Measurements from ENCODE around the gene CYB5R3. TPM values are rescaled to one million over a fixed set of nuclear protein-coding genes. Genes with fewer than 3 reads are reported as not detected.
A peak's percentile ranks its signal among the peaks of the same experiment; 100 is the strongest.

Gene CYB5R3
- total RNA-seq, 1 donor from 2014 or later: 181 TPM

GRCh38 chr22:42612336-42612735, 36.9 kb downstream of the CYB5R3 start:
- peaks cover 40% of the 10 kb centered on the region for H3K4me1 Mint-ChIP-seq (ENCODE audit: low read depth, unreplicated experiment)
- FAIRE-seq: no peak
- no peak for TF ChIP-seq CTCF (IDR thresholded peaks at IDR 0.05; ENCODE audit: insufficient read depth, low read depth, low read length)
- no peak for TF ChIP-seq EZH2 (IDR thresholded peaks at IDR 0.05; ENCODE audit: insufficient read depth, low read length)

GRCh38 chr22:42611051-42611450, 38.1 kb downstream of the CYB5R3 start:
- Histone ChIP-seq H3K27me3 (ENCODE audit: insufficient read depth, low read length) (no peaks in the 10 kb centered on the region), H3K79me2 (ENCODE audit: insufficient read depth, low read length) (peaks cover 75% of the 10 kb centered on the region), H3K27ac (ENCODE audit: low read depth, low read length) (no peak overlapping the region), H3K4me2 (ENCODE audit: low read length) (peak overlapping the region; percentile 11), H3K36me3 (ENCODE audit: insufficient read depth, low read length) (peaks cover 2% of the 10 kb centered on the region), H2AFZ (ENCODE audit: low read depth, low read length) (no peak overlapping the region), H3K4me3 (ENCODE audit: insufficient read depth, low read depth, low read length) (no peak overlapping the region), H3K9me3 (ENCODE audit: insufficient read depth, low read depth, low read length) (no peaks in the 10 kb centered on the region), H3K9ac (ENCODE audit: low read length) (no peak overlapping the region), H4K20me1 (ENCODE audit: insufficient read depth, low read length) (peaks cover 68% of the 10 kb centered on the region), H3K4me1 (ENCODE audit: insufficient read depth, low read length) (peaks cover 45% of the 10 kb centered on the region)
- FAIRE-seq (no peak), DNase-seq (ENCODE audit: low read depth) (no peak)
- TF ChIP-seq CTCF (IDR thresholded peaks at IDR 0.05; ENCODE audit: insufficient read depth, low read depth, low read length): no peak
- no peak for TF ChIP-seq EZH2 (IDR thresholded peaks at IDR 0.05; ENCODE audit: insufficient read depth, low read length)
- Mint-ChIP-seq H3K4me1 (ENCODE audit: low read depth, unreplicated experiment) (peaks cover 42% of the 10 kb centered on the region), H3K9me3 (ENCODE audit: unreplicated experiment) (no peaks in the 10 kb centered on the region), H3K4me3 (ENCODE audit: unreplicated experiment) (no peak overlapping the region), H3K36me3 (ENCODE audit: low read depth, unreplicated experiment) (peaks cover 12% of the 10 kb centered on the region), H3K27ac (ENCODE audit: unreplicated experiment) (peak overlapping the region; percentile 15), H3K27me3 (ENCODE audit: low read depth, unreplicated experiment) (no peaks in the 10 kb centered on the region)

More at GRCh38 chr22:42612336-42612735, 36.9 kb downstream of the CYB5R3 start:
- Mint-ChIP-seq H3K27me3 (ENCODE audit: low read depth, unreplicated experiment) (no peaks in the 10 kb centered on the region), H3K9me3 (ENCODE audit: unreplicated experiment) (no peaks in the 10 kb centered on the region), H3K4me3 (ENCODE audit: unreplicated experiment) (peak overlapping the region; percentile 96), H3K27ac (ENCODE audit: unreplicated experiment) (peak overlapping the region; percentile 14), H3K36me3 (ENCODE audit: low read depth, unreplicated experiment) (peaks cover 10% of the 10 kb centered on the region)
- Histone ChIP-seq H3K9me3 (ENCODE audit: insufficient read depth, low read depth, low read length) (no peaks in the 10 kb centered on the region), H2AFZ (ENCODE audit: low read depth, low read length) (no peak overlapping the region), H3K27me3 (ENCODE audit: insufficient read depth, low read length) (no peaks in the 10 kb centered on the region), H3K4me3 (ENCODE audit: insufficient read depth, low read depth, low read length) (no peak overlapping the region), H3K4me1 (ENCODE audit: insufficient read depth, low read length) (peaks cover 45% of the 10 kb centered on the region), H3K9ac (ENCODE audit: low read length) (peak overlapping the region; percentile 96), H3K79me2 (ENCODE audit: insufficient read depth, low read length) (peaks cover 62% of the 10 kb centered on the region), H3K4me2 (ENCODE audit: low read length) (peak overlapping the region; percentile 99), H4K20me1 (ENCODE audit: insufficient read depth, low read length) (peaks cover 59% of the 10 kb centered on the region), H3K27ac (ENCODE audit: low read depth, low read length) (no peak overlapping the region), H3K36me3 (ENCODE audit: insufficient read depth, low read length) (peaks cover 2% of the 10 kb centered on the region)
- no peak for DNase-seq (ENCODE audit: low read depth)

GRCh38 chr22:42610186-42610585, 39.0 kb downstream of the CYB5R3 start:
- Histone ChIP-seq H3K4me1 (ENCODE audit: insufficient read depth, low read length) (peaks cover 41% of the 10 kb centered on the region), H3K9ac (ENCODE audit: low read length) (no peak overlapping the region), H3K4me3 (ENCODE audit: insufficient read depth, low read depth, low read length) (no peak overlapping the region), H3K9me3 (ENCODE audit: insufficient read depth, low read depth, low read length) (no peaks in the 10 kb centered on the region), H4K20me1 (ENCODE audit: insufficient read depth, low read length) (peaks cover 76% of the 10 kb centered on the region), H2AFZ (ENCODE audit: low read depth, low read length) (no peak overlapping the region), H3K4me2 (ENCODE audit: low read length) (no peak overlapping the region), H3K79me2 (ENCODE audit: insufficient read depth, low read length) (peaks cover 83% of the 10 kb centered on the region), H3K27me3 (ENCODE audit: insufficient read depth, low read length) (no peaks in the 10 kb centered on the region), H3K27ac (ENCODE audit: low read depth, low read length) (no peak overlapping the region), H3K36me3 (ENCODE audit: insufficient read depth, low read length) (peaks cover 6% of the 10 kb centered on the region)
- no peaks in the 10 kb centered on the region for H3K27me3 Mint-ChIP-seq (ENCODE audit: low read depth, unreplicated experiment)
- peak overlapping the region; percentile 93 for H3K27ac Mint-ChIP-seq (ENCODE audit: unreplicated experiment)
- H3K4me3 Mint-ChIP-seq (ENCODE audit: unreplicated experiment): no peak overlapping the region
- H3K4me1 Mint-ChIP-seq (ENCODE audit: low read depth, unreplicated experiment): peaks cover 42% of the 10 kb centered on the region
- DNase-seq (ENCODE audit: low read depth): no peak
- FAIRE-seq: no peak
- H3K9me3 Mint-ChIP-seq (ENCODE audit: unreplicated experiment): no peaks in the 10 kb centered on the region
- peaks cover 12% of the 10 kb centered on the region for H3K36me3 Mint-ChIP-seq (ENCODE audit: low read depth, unreplicated experiment)
- TF ChIP-seq CTCF (IDR thresholded peaks at IDR 0.05; ENCODE audit: insufficient read depth, low read depth, low read length) (no peak), EZH2 (IDR thresholded peaks at IDR 0.05; ENCODE audit: insufficient read depth, low read length) (no peak)

All from astrocyte (in vitro differentiated cells and primary cell).